K562 (cell line): Measurements from ENCODE around the gene ZNF785. TPM values are rescaled to one million over a fixed set of nuclear protein-coding genes. Genes with fewer than 3 reads are reported as not detected.

Experiments used
- GABPB1 ChIP-seq: sonication (generic); formaldehyde crosslinking; IDR thresholded peaks from 2 replicates; pipeline ENCODE4 v1.8.0; 2022; ENCODE audit warnings: mild to moderate bottlenecking, missing genetic modification reagents
- JUN ChIP-seq, 2 experiments: sonication (generic) in 1 of 2; formaldehyde crosslinking in 1 of 2; IDR thresholded peaks; 2 replicates each; pipeline versions ENCODE4 v1.6.1 to v1.8.0; 2012 to 2022; ENCODE audit warnings: borderline replicate concordance in 2 of 2, mild to moderate bottlenecking in 2 of 2, improper control_type of control experiment in 1 of 2, low read depth in 1 of 2, low read length in 1 of 2, missing genetic modification reagents in 1 of 2
- MAZ ChIP-seq, 2 experiments: fragments of 450-650 bp in 1 of 2; sonication (generic) in 1 of 2; formaldehyde crosslinking; IDR thresholded peaks in 1 of 2; conservative IDR thresholded peaks in 1 of 2; 2 replicates each; pipeline versions ENCODE4 v1.4.0 to v1.5.0; 2020; ENCODE audit warnings: mild to moderate bottlenecking in 1 of 2, missing genetic modification reagents in 1 of 2
- MEF2D ChIP-seq: conservative IDR thresholded peaks from 2 replicates; pipeline ENCODE4 v1.6.1; 2016; ENCODE audit warnings: low read depth, missing genetic modification characterization, missing compliant biosample characterization
- NFYB ChIP-seq: IDR thresholded peaks from 2 replicates; pipeline ENCODE4 v1.6.1; 2011; ENCODE audit warnings: mild to moderate bottlenecking, moderate library complexity; ENCODE audit not compliant: insufficient read length; ENCODE audit errors: extremely low read depth
- NR2C1 ChIP-seq, 2 experiments: fragments of 450-650 bp; IDR thresholded peaks; 2 replicates each; pipeline ENCODE4 v1.6.1; 2017; ENCODE audit warnings: mild to moderate bottlenecking in 2 of 2, antibody characterized with exemption in 1 of 2, inconsistent platforms in 1 of 2, missing compliant biosample characterization in 1 of 2, missing genetic modification characterization in 1 of 2
- SP2 ChIP-seq: IDR thresholded peaks from 2 replicates; pipeline ENCODE4 v1.6.1; 2011; ENCODE audit warnings: mild to moderate bottlenecking, low read depth, low read length, moderate library complexity; ENCODE audit not compliant: poor library complexity, severe bottlenecking; ENCODE audit errors: extremely low read depth
- TAF7 ChIP-seq: fragments of 450-650 bp; IDR thresholded peaks from 2 replicates; pipeline ENCODE4 v1.6.1; 2016; ENCODE audit warnings: missing genetic modification characterization, missing compliant biosample characterization
- YBX1 ChIP-seq: fragments of 450-650 bp; IDR thresholded peaks from 2 replicates; pipeline ENCODE4 v1.7.1; 2016; ENCODE audit warnings: mild to moderate bottlenecking
- ZNF197 ChIP-seq: fragments of 200-800 bp; sonication (Bioruptor generic); IDR thresholded peaks from 2 replicates; pipeline ENCODE4 v1.6.1; 2016; ENCODE audit warnings: low read depth, missing genetic modification characterization, missing compliant biosample characterization
- ZNF41 ChIP-seq: fragments of 250-450 bp; sonication (Bioruptor Pico); conservative IDR thresholded peaks from 2 replicates; pipeline ENCODE4 v1.4.0; 2020; ENCODE audit warnings: mild to moderate bottlenecking
- polyA plus RNA-seq, 8 experiments: library from polyadenylated mRNA; depleted of rRNA in 4 of 8; stranded (reverse) in 5 of 8; unstranded in 3 of 8; fragments of >200 nt; fragmentation: Nextera tagmentation in 2 of 8; fragmentation: Illumina TruSeq in 1 of 8; extraction: Ambion mirVana in 2 of 8; extraction: Trizol in 1 of 8; gene quantifications; 2 replicates each; pipeline versions ENCODE4 v1.2.1 to v1.2.3, GENCODE V29; 2011 to 2014; ENCODE audit warnings: inconsistent platforms in 1 of 8, missing spikeins in 1 of 8
- total RNA-seq, 7 experiments: library from RNA; depleted of rRNA in 6 of 7; stranded (reverse); fragments of >200 nt in 6 of 7; fragmentation: Illumina TruSeq in 2 of 7; extraction: Trizol in 2 of 7; gene quantifications; 2 replicates each; pipeline versions ENCODE4 v1.2.1 to v1.2.3, GENCODE V29; 2011 to 2021; ENCODE audit warnings: low replicate concordance in 1 of 7
- TF ChIP-seq, protein P1 (sequence below): fragments of 450-650 bp; IDR thresholded peaks from 2 replicates; pipeline ENCODE4 v1.6.1; 2016; ENCODE audit warnings: low read depth
- TF ChIP-seq, protein P2 (sequence below): sonication (generic); formaldehyde crosslinking; IDR thresholded peaks from 2 replicates; pipeline ENCODE4 v1.8.0; 2022; ENCODE audit warnings: mild to moderate bottlenecking, missing genetic modification reagents

Gene ZNF785
- total and polyA plus RNA-seq, 9 of the 15 experiments (the other 6 are each of a cell fraction or from before 2014, with no cell fraction given): 0.64 to 11.0 (median 6.4) TPM

DNA sequence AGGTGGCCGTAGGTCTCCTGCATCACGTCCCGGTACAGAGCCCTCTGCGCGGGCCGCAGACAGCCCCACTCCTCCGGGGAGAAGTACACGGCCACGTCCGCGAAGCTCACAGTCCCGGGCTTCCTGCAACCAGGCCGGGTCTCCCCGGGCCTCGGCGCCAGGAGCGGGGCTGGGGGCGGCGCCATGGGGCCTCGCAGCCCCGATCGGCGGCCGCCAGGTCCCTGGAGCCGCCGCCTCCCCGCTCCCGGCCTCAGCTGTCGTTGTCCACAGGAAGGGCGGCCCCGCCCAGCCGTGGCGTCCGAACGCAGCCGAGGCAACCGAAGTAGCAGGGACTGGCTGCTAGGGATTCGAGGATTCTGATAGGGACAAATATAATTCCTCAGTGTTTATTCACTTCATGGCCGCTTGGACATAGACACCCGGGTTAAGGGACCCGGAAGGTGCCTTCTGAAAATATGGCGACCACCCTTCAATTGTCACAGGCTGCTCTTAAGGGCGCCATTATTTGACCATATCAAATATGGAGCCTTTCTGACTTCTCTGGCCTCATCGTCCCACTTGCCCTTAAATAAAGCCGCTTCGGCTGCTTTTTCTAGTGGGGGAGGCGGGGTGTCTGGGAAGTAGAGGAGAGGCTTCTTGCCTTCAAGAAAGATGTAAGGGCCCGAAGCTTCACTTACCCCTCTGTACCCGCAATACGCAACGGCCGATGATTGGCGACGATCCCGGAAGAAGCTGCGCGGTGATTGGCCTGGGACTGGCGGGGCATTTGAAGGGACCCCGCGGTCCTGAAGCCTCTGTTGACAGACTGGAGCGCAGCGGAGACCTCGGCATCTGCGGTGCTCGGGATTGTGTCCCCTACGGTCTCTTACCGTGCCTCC is 13.8 kb downstream of the ZNF785 start, which contains the start of gene ZNF688 (continued):
- TF ChIP-seq, protein P1, sequence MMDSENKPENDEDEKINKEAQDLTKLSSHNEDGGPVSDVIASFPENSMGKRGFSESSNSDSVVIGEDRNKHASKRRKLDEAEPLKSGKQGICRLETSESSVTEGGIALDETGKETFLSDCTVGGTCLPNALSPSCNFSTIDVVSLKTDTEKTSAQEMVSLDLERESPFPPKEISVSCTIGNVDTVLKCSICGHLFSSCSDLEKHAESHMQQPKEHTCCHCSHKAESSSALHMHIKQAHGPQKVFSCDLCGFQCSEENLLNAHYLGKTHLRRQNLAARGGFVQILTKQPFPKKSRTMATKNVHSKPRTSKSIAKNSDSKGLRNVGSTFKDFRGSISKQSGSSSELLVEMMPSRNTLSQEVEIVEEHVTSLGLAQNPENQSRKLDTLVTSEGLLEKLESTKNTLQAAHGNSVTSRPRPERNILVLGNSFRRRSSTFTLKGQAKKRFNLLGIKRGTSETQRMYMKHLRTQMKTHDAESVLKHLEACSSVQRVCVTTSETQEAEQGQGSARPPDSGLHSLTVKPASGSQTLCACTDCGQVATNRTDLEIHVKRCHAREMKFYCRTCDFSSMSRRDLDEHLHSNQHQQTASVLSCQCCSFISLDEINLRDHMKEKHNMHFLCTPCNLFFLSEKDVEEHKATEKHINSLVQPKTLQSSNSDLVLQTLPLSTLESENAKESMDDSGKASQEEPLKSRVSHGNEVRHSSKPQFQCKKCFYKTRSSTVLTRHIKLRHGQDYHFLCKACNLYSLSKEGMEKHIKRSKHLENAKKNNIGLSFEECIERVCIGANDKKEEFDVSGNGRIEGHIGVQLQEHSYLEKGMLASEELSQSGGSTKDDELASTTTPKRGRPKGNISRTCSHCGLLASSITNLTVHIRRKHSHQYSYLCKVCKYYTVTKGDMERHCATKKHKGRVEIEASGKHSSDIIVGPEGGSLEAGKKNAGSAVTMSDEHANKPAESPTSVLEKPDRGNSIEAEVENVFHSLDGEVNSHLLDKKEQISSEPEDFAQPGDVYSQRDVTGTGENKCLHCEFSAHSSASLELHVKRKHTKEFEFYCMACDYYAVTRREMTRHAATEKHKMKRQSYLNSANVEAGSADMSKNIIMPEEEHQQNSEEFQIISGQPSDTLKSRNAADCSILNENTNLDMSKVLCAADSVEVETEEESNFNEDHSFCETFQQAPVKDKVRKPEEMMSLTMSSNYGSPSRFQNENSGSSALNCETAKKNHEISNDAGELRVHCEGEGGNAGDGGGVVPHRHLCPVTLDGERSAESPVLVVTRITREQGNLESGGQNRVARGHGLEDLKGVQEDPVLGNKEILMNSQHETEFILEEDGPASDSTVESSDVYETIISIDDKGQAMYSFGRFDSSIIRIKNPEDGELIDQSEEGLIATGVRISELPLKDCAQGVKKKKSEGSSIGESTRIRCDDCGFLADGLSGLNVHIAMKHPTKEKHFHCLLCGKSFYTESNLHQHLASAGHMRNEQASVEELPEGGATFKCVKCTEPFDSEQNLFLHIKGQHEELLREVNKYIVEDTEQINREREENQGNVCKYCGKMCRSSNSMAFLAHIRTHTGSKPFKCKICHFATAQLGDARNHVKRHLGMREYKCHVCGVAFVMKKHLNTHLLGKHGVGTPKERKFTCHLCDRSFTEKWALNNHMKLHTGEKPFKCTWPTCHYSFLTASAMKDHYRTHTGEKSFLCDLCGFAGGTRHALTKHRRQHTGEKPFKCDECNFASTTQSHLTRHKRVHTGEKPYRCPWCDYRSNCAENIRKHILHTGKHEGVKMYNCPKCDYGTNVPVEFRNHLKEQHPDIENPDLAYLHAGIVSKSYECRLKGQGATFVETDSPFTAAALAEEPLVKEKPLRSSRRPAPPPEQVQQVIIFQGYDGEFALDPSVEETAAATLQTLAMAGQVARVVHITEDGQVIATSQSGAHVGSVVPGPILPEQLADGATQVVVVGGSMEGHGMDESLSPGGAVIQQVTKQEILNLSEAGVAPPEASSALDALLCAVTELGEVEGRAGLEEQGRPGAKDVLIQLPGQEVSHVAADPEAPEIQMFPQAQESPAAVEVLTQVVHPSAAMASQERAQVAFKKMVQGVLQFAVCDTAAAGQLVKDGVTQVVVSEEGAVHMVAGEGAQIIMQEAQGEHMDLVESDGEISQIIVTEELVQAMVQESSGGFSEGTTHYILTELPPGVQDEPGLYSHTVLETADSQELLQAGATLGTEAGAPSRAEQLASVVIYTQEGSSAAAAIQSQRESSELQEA: no peak
- TF ChIP-seq NR2C1 (IDR thresholded peaks at IDR 0.05): peak; percentile 95
- TF ChIP-seq NR2C1 (tag; IDR thresholded peaks at IDR 0.05): peak; percentile 96
- 0 out of 2 replicates have a peak, but pooled peaks have one; percentile 47 for TF ChIP-seq MEF2D
- TF ChIP-seq TAF7 (tag): peak; percentile 48; the same call in 1 of the 2 replicates
- peak; percentile 38 to 62; a peak in 2 of 4 replicates for TF ChIP-seq MAZ (CRISPR knock-in tag; conservative IDR thresholded peaks at IDR 0.05 in 1 of 2, IDR thresholded peaks at IDR 0.05 in 1 of 2)
- peak; percentile 97 for TF ChIP-seq ZNF197
- 0 out of 2 replicates have a peak, but pooled peaks have one; percentile 60 for TF ChIP-seq GABPB1 (CRISPR knock-in tag)
- TF ChIP-seq NFYB: peak; percentile 98
- TF ChIP-seq, protein P2, sequence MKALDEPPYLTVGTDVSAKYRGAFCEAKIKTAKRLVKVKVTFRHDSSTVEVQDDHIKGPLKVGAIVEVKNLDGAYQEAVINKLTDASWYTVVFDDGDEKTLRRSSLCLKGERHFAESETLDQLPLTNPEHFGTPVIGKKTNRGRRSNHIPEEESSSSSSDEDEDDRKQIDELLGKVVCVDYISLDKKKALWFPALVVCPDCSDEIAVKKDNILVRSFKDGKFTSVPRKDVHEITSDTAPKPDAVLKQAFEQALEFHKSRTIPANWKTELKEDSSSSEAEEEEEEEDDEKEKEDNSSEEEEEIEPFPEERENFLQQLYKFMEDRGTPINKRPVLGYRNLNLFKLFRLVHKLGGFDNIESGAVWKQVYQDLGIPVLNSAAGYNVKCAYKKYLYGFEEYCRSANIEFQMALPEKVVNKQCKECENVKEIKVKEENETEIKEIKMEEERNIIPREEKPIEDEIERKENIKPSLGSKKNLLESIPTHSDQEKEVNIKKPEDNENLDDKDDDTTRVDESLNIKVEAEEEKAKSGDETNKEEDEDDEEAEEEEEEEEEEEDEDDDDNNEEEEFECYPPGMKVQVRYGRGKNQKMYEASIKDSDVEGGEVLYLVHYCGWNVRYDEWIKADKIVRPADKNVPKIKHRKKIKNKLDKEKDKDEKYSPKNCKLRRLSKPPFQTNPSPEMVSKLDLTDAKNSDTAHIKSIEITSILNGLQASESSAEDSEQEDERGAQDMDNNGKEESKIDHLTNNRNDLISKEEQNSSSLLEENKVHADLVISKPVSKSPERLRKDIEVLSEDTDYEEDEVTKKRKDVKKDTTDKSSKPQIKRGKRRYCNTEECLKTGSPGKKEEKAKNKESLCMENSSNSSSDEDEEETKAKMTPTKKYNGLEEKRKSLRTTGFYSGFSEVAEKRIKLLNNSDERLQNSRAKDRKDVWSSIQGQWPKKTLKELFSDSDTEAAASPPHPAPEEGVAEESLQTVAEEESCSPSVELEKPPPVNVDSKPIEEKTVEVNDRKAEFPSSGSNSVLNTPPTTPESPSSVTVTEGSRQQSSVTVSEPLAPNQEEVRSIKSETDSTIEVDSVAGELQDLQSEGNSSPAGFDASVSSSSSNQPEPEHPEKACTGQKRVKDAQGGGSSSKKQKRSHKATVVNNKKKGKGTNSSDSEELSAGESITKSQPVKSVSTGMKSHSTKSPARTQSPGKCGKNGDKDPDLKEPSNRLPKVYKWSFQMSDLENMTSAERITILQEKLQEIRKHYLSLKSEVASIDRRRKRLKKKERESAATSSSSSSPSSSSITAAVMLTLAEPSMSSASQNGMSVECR: peak; percentile 22; the same call in 1 of the 2 replicates
- TF ChIP-seq ZNF41: no peak
- no peak for TF ChIP-seq YBX1
- no peak for TF ChIP-seq SP2
- TF ChIP-seq JUN (IDR thresholded peaks at IDR 0.05; ENCODE audit: borderline replicate concordance, low read depth, low read length): no peak
- no peak for TF ChIP-seq JUN (CRISPR knock-in tag; IDR thresholded peaks at IDR 0.05; ENCODE audit: borderline replicate concordance)
